BE2C (cell line): ENCODE results near the gene PGAP1. TPM values are rescaled to one million over a fixed set of nuclear protein-coding genes. Genes with fewer than 3 reads are reported as not detected.

Experiments
- DNase-seq: peaks from one replicate; pipeline ENCODE4 v3.0.0-alpha.2; 2020
- H3K27me3 ChIP-seq: fragments of 250-450 bp; sonication (Bioruptor Pico); 2 replicates; pipeline ENCODE4 v1.5.1; 2020; ENCODE audit warnings: mild to moderate bottlenecking
- H3K36me3 ChIP-seq: fragments of 250-450 bp; sonication (Bioruptor Pico); 2 replicates; pipeline ENCODE4 v1.5.1; 2020; ENCODE audit warnings: mild to moderate bottlenecking
- H3K4me1 ChIP-seq: fragments of 250-450 bp; sonication (Bioruptor Pico); 2 replicates; pipeline ENCODE4 v1.5.1; 2020
- H3K4me3 ChIP-seq: 2 replicates; pipeline ENCODE4 v1.5.1; 2011; ENCODE audit warnings: low read depth, low read length
- H3K9me3 ChIP-seq: fragments of 250-450 bp; sonication (Bioruptor Pico); 2 replicates; pipeline ENCODE4 v1.5.1; 2020
- CTCF ChIP-seq: IDR thresholded peaks from 2 replicates; pipeline ENCODE4 v1.5.1; 2012; ENCODE audit warnings: mild to moderate bottlenecking, low read depth, low read length
- polyA plus RNA-seq: library from polyadenylated mRNA; unstranded; fragments of >200 nt; gene quantifications from one replicate; pipeline ENCODE4 v1.2.1, GENCODE V29; 2012; ENCODE audit warnings: low read depth, missing spikeins; ENCODE audit not compliant: insufficient read length, insufficient read depth

The PGAP1 gene
- 11.8 TPM for polyA plus RNA-seq

- peaks cover 3% of the 10 kb centered on the region for H3K4me1 ChIP-seq
These were observed at the start of gene PGAP1 for GRCh38 chr2:196926562-196927375. PGAP1 (minus strand) TSS chr2:196926707; CDS start chr2:196926616, 91 bp downstream.

GRCh38 chr2:196974970-196975369 lies 48.5 kb upstream of the PGAP1 start:
- H3K4me1 ChIP-seq, result no peaks in the 10 kb centered on the region
- H3K36me3 ChIP-seq, result no peaks in the 10 kb centered on the region
- no peak overlapping the region for H3K4me3 ChIP-seq
- H3K9me3 ChIP-seq, result no peaks in the 10 kb centered on the region
- H3K27me3 ChIP-seq, result no peaks in the 10 kb centered on the region
- no peak for DNase-seq
- TF ChIP-seq CTCF, result no peak

More at GRCh38 chr2:196926562-196927375, at the start of gene PGAP1:
- Histone ChIP-seq H3K27me3 (no peaks in the 10 kb centered on the region), H3K4me3 (peak within 1 kb of the TSS; percentile 96), H3K36me3 (no peaks in the 10 kb centered on the region), H3K9me3 (no peaks in the 10 kb centered on the region)
- peak; percentile 98 for DNase-seq
- no peak for TF ChIP-seq CTCF

GRCh38 chr2:196971574-196972279 lies 45.2 kb upstream of the PGAP1 start:
- no peak for DNase-seq
- Histone ChIP-seq H3K27me3 (no peaks in the 10 kb centered on the region), H3K36me3 (no peaks in the 10 kb centered on the region), H3K9me3 (no peaks in the 10 kb centered on the region), H3K4me1 (no peaks in the 10 kb centered on the region), H3K4me3 (no peak overlapping the region)
- no peak for TF ChIP-seq CTCF

- H3K4me1 ChIP-seq, result no peaks in the 10 kb centered on the region
- H3K9me3 ChIP-seq, result no peaks in the 10 kb centered on the region
- H3K4me3 ChIP-seq, result no peak overlapping the region
- H3K27me3 ChIP-seq, result no peaks in the 10 kb centered on the region
- DNase-seq, result no peak
- H3K36me3 ChIP-seq, result no peaks in the 10 kb centered on the region
- TF ChIP-seq CTCF, result no peak
These were observed 43.6 kb upstream of the PGAP1 start for GRCh38 chr2:196970099-196970498.

- H3K27me3 ChIP-seq, result no peaks in the 10 kb centered on the region
- H3K9me3 ChIP-seq, result no peaks in the 10 kb centered on the region
- no peak for TF ChIP-seq CTCF
- H3K4me1 ChIP-seq, result no peaks in the 10 kb centered on the region
- H3K36me3 ChIP-seq, result no peaks in the 10 kb centered on the region
- no peak for DNase-seq
- no peak overlapping the region for H3K4me3 ChIP-seq
These were observed 42.0 kb upstream of the PGAP1 start for GRCh38 chr2:196968516-196968915.

- no peak overlapping the region for H3K4me3 ChIP-seq
These were observed 41.3 kb upstream of the PGAP1 start for GRCh38 chr2:196967775-196968174.

More at GRCh38 chr2:196967775-196968174, 41.3 kb upstream of the PGAP1 start:
- Histone ChIP-seq H3K27me3 (no peaks in the 10 kb centered on the region), H3K4me1 (no peaks in the 10 kb centered on the region), H3K36me3 (no peaks in the 10 kb centered on the region), H3K9me3 (no peaks in the 10 kb centered on the region)
- TF ChIP-seq CTCF, result no peak
- DNase-seq, result no peak
